HepG2 (cell line): ENCODE results near the gene PRKAB1. TPM values are rescaled to one million over a fixed set of nuclear protein-coding genes. Genes with fewer than 3 reads are reported as not detected.

Experiments
- ATAC-seq: fragments of 200-7000 bp; cut with Tn5 transposase; 3 replicates; pipeline ENCODE4 v1.9.1; 2020; ENCODE audit warnings: mild to moderate bottlenecking, moderate library complexity
- BruUV-seq: library from RNA; stranded (reverse); fragments of 400-500 nt; replicated peaks from 2 replicates; lab custom pipeline; 2021; lab: Mats Ljungman, UMichigan
- CTCF ChIA-PET: fragments of 300-600 bp; formaldehyde crosslinking; extraction: SDS; loops from one replicate; lab custom pipeline; 2021; ENCODE audit warnings: low total read pairs, inconsistent platforms, low intra/inter-chr PET ratio; lab: Yijun Ruan, JAX
- POLR2A ChIA-PET: fragments of 350-600 bp; sonication (Branson Sonifier 250); formaldehyde crosslinking; loops from one replicate; lab custom pipeline; 2020; ENCODE audit warnings: antibody characterized with exemption, inconsistent platforms; lab: Yijun Ruan, JAX
- DNase-seq: peaks from one replicate; pipeline ENCODE4 v3.0.0-alpha.2; 2015; ENCODE audit warnings: low spot score
- FAIRE-seq: peaks from 3 replicates; lab custom pipeline; 2011; peaks lifted over from hg19 to GRCh38; lab: Jason Lieb, UNC
- H2AFZ ChIP-seq: one replicate; pipeline ENCODE4 v1.6.1; 2011; ENCODE audit warnings: low read length, inconsistent platforms
- H3K27ac ChIP-seq: fragments of 300-600 bp; 3 replicates; pipeline ENCODE4 v1.8.0; 2011; ENCODE audit warnings: mixed run types, mild to moderate bottlenecking, mixed read lengths, low read length, inconsistent platforms; ENCODE audit not compliant: insufficient read depth; ENCODE audit errors: extremely low read length
- H3K27me3 ChIP-seq, 2 experiments: fragments of 200-600 bp in 1 of 2; 2 replicates in 1 of 2; 3 replicates in 1 of 2; pipeline versions ENCODE4 v1.6.0 to v1.8.0; 2011; ENCODE audit warnings: low read length in 2 of 2, mild to moderate bottlenecking in 2 of 2, moderate library complexity in 2 of 2, inconsistent platforms in 1 of 2; ENCODE audit not compliant: insufficient read depth in 2 of 2, control insufficient read depth in 1 of 2
- H3K36me3 ChIP-seq, 2 experiments: fragments of 200-600 bp in 1 of 2; replicated peaks in 1 of 2; 2 replicates in 1 of 2; 3 replicates in 1 of 2; pipeline versions ENCODE4 v1.5.1 to v1.8.0; 2011; ENCODE audit warnings: low read length in 2 of 2, inconsistent platforms in 1 of 2; ENCODE audit not compliant: insufficient read depth in 2 of 2, control insufficient read depth in 1 of 2
- H3K4me1 ChIP-seq: 2 replicates; pipeline ENCODE4 v1.5.1; 2012; ENCODE audit warnings: low read length, inconsistent platforms; ENCODE audit not compliant: insufficient read depth
- H3K4me2 ChIP-seq: 2 replicates; pipeline ENCODE4 v1.6.0; 2011; ENCODE audit warnings: low read depth, low read length, inconsistent platforms
- H3K4me3 ChIP-seq, 3 experiments: fragments of 200-600 bp in 1 of 3; sonication (generic), shearing (Covaris generic) in 1 of 3; replicated peaks in 1 of 3; 2 replicates each; pipeline ENCODE4 v1.5.1; 2011 to 2016; ENCODE audit warnings: low read length in 3 of 3, inconsistent platforms in 2 of 3, low read depth in 2 of 3, mild to moderate bottlenecking in 2 of 3, control low read depth in 1 of 3, mixed read lengths in 1 of 3; ENCODE audit not compliant: insufficient read depth in 1 of 3
- H3K79me2 ChIP-seq: one replicate; pipeline ENCODE4 v1.6.1; 2011; ENCODE audit warnings: low read length, inconsistent platforms; ENCODE audit not compliant: insufficient read depth
- H3K9ac ChIP-seq: 2 replicates; pipeline ENCODE4 v1.6.0; 2011; ENCODE audit warnings: mild to moderate bottlenecking, low read depth, low read length, inconsistent platforms; ENCODE audit not compliant: insufficient read depth
- H3K9me3 ChIP-seq: 2 replicates; pipeline ENCODE4 v1.5.1; 2012; ENCODE audit warnings: mild to moderate bottlenecking, low read length
- H4K20me1 ChIP-seq: 2 replicates; pipeline ENCODE4 v1.6.0; 2011; ENCODE audit warnings: inconsistent platforms, mild to moderate bottlenecking, low read length, moderate library complexity; ENCODE audit not compliant: insufficient read depth
- CHD2 ChIP-seq: IDR thresholded peaks from 2 replicates; pipeline ENCODE4 v1.6.1; 2011; ENCODE audit warnings: low read depth, low read length, improper control_type of control experiment
- HDAC1 ChIP-seq: sonication (generic); formaldehyde crosslinking; IDR thresholded peaks from 2 replicates; pipeline ENCODE4 v1.5.1; 2020; ENCODE audit warnings: mild to moderate bottlenecking, missing genetic modification reagents
- KAT7 ChIP-seq: IDR thresholded peaks from 2 replicates; pipeline ENCODE4 v1.6.1; 2018; ENCODE audit warnings: borderline replicate concordance, missing compliant biosample characterization
- LCORL ChIP-seq, 2 experiments: fragments of 450-650 bp in 1 of 2; sonication (generic) in 1 of 2; formaldehyde crosslinking in 1 of 2; IDR thresholded peaks; 2 replicates each; pipeline versions ENCODE4 v1.5.0 to v1.6.1; 2017 to 2020; ENCODE audit warnings: antibody characterized with exemption in 1 of 2, missing genetic modification reagents in 1 of 2
- NR1H2 ChIP-seq: sonication (generic); formaldehyde crosslinking; IDR thresholded peaks from 2 replicates; pipeline ENCODE4 v1.8.1; 2022; ENCODE audit warnings: low read depth, missing genetic modification reagents, borderline replicate concordance
- ZBTB21 ChIP-seq: sonication (generic); formaldehyde crosslinking; IDR thresholded peaks from 2 replicates; pipeline ENCODE4 v1.4.0; 2020; ENCODE audit warnings: missing genetic modification reagents
- WGBS: methylation state at CpG from one replicate; pipeline ENCODE4 v1.1.6; 2017; ENCODE audit warnings: low lambda C conversion rate; 5-methylcytosine and 5-hydroxymethylcytosine counted together
- in situ Hi-C: cut with HindIII; loops from 2 replicates; pipeline ENCODE4 v1.10.0; 2017; ENCODE audit warnings: low pct_unique_long_range_greater_than_20kb; ENCODE audit not compliant: extremely low pct_ligation_motif_present
- intact Hi-C: fragments of 100-400 bp; cut with micrococcal nuclease; formaldehyde crosslinking; loops from one replicate; pipeline ENCODE4 v1.10.0; 2022; ENCODE audit not compliant: unreplicated experiment
- polyA plus RNA-seq, 8 experiments: library from polyadenylated mRNA; depleted of rRNA in 3 of 8; stranded (reverse) in 7 of 8; unstranded in 1 of 8; fragments of >200 nt; fragmentation: Illumina TruSeq in 4 of 8; extraction: Trizol in 4 of 8; gene quantifications; 2 replicates each; pipeline versions ENCODE4 v1.2.1 to v1.2.3, GENCODE V29; 2011 to 2016; ENCODE audit warnings: low read depth in 4 of 8, missing spikeins in 1 of 8, mixed read lengths in 1 of 8; ENCODE audit not compliant: insufficient read depth in 1 of 8
- total RNA-seq, 5 experiments: library from RNA; depleted of rRNA; stranded (reverse); fragments of >200 nt; fragmentation: Illumina TruSeq; extraction: Trizol; gene quantifications; 2 replicates each; pipeline ENCODE4 v1.2.3, GENCODE V29; 2016; ENCODE audit warnings: low read depth in 1 of 5
- TF ChIP-seq, protein P1 (sequence below): sonication (generic); formaldehyde crosslinking; IDR thresholded peaks from 2 replicates; pipeline ENCODE4 v1.4.0; 2020; ENCODE audit warnings: missing genetic modification reagents
- TF ChIP-seq, protein P2 (sequence below), 2 experiments: sonication (generic) in 1 of 2; formaldehyde crosslinking in 1 of 2; IDR thresholded peaks; 2 replicates each; pipeline versions ENCODE4 v1.5.1 to v1.6.1; 2011 to 2020; ENCODE audit warnings: borderline replicate concordance in 1 of 2, low read depth in 1 of 2, low read length in 1 of 2, mild to moderate bottlenecking in 1 of 2, missing genetic modification reagents in 1 of 2, moderate library complexity in 1 of 2
- TF ChIP-seq, protein P3 (sequence below): sonication (generic); formaldehyde crosslinking; IDR thresholded peaks from 2 replicates; pipeline ENCODE4 v1.4.0; 2020; ENCODE audit warnings: missing genetic modification reagents, borderline replicate concordance

PRKAB1 gene
- total and polyA plus RNA-seq, 2 of the 13 experiments (the other 11 are each of a cell fraction or from before 2014, with no cell fraction given), result 28.4 to 35.5 TPM

DNA sequence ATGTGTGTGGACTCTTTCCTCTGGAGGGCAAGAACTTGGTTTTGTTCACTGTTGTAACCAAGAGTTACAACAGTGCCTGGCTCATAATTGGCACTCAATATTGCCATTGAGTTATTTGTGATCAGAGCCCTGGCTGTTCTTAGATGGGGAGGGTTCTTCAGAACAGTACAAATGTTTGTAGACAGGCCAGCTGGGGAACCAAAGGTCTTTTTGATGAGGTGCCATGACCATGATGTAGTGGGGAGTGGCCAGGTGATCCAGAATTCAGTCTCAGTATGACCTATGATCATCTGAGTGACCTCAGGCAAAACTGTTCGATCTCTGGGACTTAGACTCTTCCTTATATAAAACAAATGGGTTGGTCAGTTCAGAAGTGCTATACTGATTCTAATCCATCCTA lies 3.3 kb upstream of the PRKAB1 start:
- Histone ChIP-seq H4K20me1 (peaks cover 3% of the 10 kb centered on the region; the same call in 1 of the 2 replicates), H3K27ac (no peak overlapping the region), H3K79me2 (peaks cover 8% of the 10 kb centered on the region), H3K9ac (no peak overlapping the region), H3K4me1 (peaks cover 28% of the 10 kb centered on the region), H3K4me2 (no peak overlapping the region), H3K9me3 (no peaks in the 10 kb centered on the region), H2AFZ (no peak overlapping the region), H3K36me3 (no peaks in the 10 kb centered on the region), H3K27me3 (no peaks in the 10 kb centered on the region; a peak in 1 of 5 replicates), H3K4me3 (no peak overlapping the region)
- no peak for TF ChIP-seq CHD2
- no peak for TF ChIP-seq LCORL (IDR thresholded peaks at IDR 0.05)
- no peak for TF ChIP-seq LCORL (CRISPR knock-in tag; IDR thresholded peaks at IDR 0.05)
- TF ChIP-seq KAT7, result no peak
- no peak for TF ChIP-seq HDAC1 (CRISPR knock-in tag)
- CTCF ChIA-PET, result no interaction called here
- in situ Hi-C loops, result no loop called here
- no TSS peak for BruUV-seq
- FAIRE-seq (no peak), ATAC-seq (no peak), DNase-seq (no peak)
- intact Hi-C loops, result no loop called here
- POLR2A ChIA-PET, result no interaction called here
- 0% methylated on average over 1 of the region's 1 CpG for WGBS

DNA sequence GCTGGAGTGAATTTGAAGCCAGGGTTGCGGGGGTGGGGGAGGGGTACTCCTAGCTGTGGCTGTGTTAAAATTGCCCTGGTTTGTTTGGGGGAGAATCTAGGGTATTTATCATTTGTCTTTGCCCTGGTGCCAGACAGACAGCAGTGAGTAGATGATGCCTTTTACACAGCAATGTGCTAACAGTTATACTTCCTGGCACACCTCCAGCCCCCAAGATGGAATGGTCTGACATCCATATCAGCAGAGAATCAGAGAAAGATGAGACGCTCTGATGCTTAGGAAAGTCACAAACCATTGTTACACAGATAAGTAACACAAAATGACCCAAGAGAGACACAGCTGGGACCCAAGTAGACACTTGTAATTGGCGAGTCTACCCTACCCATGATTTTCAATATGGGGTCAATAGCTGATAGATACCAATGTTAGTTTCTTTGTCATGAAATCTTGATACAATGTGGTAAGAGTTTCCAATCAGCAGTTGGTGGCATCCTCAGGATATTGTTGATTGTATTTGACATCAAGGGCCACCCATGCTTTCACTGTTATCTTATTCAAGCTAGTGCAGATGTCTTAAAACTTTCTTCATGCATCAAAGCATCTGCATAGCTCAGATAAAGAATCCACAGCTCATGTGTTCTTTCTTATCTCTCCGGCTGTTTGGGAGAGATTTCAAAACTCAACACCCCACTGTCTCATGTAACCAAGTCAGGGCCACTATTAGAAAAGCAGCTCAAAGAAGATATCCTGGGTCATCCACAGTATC lies 2.6 kb upstream of the PRKAB1 start:
- peaks cover 10% of the 10 kb centered on the region for H4K20me1 ChIP-seq
- no peak overlapping the region for H3K4me3 ChIP-seq
- no peak overlapping the region for H3K9ac ChIP-seq
- peaks cover 8% of the 10 kb centered on the region for H3K79me2 ChIP-seq
- peaks cover 35% of the 10 kb centered on the region for H3K4me1 ChIP-seq
- in situ Hi-C loops, result no loop called here
- 59% methylated on average over 4 of the region's 4 CpGs for WGBS
- no TSS peak for BruUV-seq
- FAIRE-seq (no peak), ATAC-seq (no peak), DNase-seq (no peak)
- H3K4me2 ChIP-seq, result no peak overlapping the region
- H3K27ac ChIP-seq, result no peak overlapping the region
- no peaks in the 10 kb centered on the region; a peak in 1 of 5 replicates for H3K36me3 ChIP-seq
- ChIA-PET POLR2A (interaction anchor here (0.6 kb wide), 1 partner anchor 12 kb away, joined by 3 read pairs; no protein-coding TSS in a partner anchor), CTCF (no interaction called here)
- no peak overlapping the region for H2AFZ ChIP-seq
- no peaks in the 10 kb centered on the region for H3K9me3 ChIP-seq
- H3K27me3 ChIP-seq, result no peaks in the 10 kb centered on the region; a peak in 1 of 5 replicates
- intact Hi-C loops, result no loop called here
- no peak for TF ChIP-seq ZBTB21 (CRISPR knock-in tag)
- TF ChIP-seq, protein P1, sequence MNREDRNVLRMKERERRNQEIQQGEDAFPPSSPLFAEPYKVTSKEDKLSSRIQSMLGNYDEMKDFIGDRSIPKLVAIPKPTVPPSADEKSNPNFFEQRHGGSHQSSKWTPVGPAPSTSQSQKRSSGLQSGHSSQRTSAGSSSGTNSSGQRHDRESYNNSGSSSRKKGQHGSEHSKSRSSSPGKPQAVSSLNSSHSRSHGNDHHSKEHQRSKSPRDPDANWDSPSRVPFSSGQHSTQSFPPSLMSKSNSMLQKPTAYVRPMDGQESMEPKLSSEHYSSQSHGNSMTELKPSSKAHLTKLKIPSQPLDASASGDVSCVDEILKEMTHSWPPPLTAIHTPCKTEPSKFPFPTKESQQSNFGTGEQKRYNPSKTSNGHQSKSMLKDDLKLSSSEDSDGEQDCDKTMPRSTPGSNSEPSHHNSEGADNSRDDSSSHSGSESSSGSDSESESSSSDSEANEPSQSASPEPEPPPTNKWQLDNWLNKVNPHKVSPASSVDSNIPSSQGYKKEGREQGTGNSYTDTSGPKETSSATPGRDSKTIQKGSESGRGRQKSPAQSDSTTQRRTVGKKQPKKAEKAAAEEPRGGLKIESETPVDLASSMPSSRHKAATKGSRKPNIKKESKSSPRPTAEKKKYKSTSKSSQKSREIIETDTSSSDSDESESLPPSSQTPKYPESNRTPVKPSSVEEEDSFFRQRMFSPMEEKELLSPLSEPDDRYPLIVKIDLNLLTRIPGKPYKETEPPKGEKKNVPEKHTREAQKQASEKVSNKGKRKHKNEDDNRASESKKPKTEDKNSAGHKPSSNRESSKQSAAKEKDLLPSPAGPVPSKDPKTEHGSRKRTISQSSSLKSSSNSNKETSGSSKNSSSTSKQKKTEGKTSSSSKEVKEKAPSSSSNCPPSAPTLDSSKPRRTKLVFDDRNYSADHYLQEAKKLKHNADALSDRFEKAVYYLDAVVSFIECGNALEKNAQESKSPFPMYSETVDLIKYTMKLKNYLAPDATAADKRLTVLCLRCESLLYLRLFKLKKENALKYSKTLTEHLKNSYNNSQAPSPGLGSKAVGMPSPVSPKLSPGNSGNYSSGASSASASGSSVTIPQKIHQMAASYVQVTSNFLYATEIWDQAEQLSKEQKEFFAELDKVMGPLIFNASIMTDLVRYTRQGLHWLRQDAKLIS, result no peak
- TF ChIP-seq, protein P2, sequence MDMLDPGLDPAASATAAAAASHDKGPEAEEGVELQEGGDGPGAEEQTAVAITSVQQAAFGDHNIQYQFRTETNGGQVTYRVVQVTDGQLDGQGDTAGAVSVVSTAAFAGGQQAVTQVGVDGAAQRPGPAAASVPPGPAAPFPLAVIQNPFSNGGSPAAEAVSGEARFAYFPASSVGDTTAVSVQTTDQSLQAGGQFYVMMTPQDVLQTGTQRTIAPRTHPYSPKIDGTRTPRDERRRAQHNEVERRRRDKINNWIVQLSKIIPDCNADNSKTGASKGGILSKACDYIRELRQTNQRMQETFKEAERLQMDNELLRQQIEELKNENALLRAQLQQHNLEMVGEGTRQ (IDR thresholded peaks at IDR 0.05; ENCODE audit: low read depth, low read length), result no peak
- TF ChIP-seq, protein P2 (CRISPR knock-in tag; IDR thresholded peaks at IDR 0.05; ENCODE audit: borderline replicate concordance), result no peak
- TF ChIP-seq, protein P3, sequence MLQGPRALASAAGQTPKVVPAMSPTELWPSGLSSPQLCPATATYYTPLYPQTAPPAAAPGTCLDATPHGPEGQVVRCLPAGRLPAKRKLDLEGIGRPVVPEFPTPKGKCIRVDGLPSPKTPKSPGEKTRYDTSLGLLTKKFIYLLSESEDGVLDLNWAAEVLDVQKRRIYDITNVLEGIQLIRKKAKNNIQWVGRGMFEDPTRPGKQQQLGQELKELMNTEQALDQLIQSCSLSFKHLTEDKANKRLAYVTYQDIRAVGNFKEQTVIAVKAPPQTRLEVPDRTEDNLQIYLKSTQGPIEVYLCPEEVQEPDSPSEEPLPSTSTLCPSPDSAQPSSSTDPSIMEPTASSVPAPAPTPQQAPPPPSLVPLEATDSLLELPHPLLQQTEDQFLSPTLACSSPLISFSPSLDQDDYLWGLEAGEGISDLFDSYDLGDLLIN, result no peak
- no peak for TF ChIP-seq NR1H2
